GM18498 (cell line): Measurements from ENCODE around the gene LY6G6C.

Experiments
- ATAC-seq: cut with Tn5 transposase; IDR thresholded peaks from one replicate; pipeline ENCODE4 v1.9.1; 2021; ENCODE audit warnings: mild to moderate bottlenecking, moderate library complexity; ENCODE audit not compliant: unreplicated experiment

The LY6G6C gene, protein sequence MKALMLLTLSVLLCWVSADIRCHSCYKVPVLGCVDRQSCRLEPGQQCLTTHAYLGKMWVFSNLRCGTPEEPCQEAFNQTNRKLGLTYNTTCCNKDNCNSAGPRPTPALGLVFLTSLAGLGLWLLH

DNA sequence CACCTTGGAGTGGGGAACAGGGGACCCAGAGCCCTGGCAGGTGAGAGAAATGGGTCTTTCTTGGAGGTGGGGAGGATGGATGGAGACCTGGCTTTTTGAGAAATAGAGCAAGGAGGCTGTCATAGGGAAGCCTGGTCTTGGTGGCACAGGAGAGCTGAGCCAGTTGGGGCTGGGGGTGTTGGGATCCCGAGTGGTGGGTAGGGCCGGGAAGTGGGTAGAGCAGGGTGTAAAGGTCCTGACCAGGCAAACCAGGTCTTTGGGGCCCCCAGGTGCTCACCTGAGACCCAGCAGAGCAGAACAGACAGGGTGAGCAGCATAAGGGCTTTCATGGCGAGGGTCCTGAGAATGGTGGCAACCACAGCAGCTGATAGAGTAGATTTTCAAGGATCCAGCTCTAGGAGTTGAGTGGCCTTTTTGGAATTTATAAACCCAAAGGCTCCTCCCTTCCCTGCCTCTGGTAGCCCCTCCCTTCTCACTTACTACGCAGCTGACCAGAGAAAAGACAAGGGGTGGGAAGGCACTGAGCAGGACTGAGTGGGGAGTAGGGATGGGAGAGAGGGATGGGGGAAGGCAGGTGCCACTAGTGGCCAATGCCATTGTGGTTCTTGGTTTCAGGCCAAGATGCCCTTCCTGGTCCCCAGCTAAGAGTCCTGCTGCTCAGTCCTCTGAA lies at the start of gene LY6G6C:
TSS of gene LY6G6C (minus strand) at position 396 of the 670 bp plus-strand sequence. CDS start at position 329, 67 bp downstream.
- ATAC-seq = no peak

DNA sequence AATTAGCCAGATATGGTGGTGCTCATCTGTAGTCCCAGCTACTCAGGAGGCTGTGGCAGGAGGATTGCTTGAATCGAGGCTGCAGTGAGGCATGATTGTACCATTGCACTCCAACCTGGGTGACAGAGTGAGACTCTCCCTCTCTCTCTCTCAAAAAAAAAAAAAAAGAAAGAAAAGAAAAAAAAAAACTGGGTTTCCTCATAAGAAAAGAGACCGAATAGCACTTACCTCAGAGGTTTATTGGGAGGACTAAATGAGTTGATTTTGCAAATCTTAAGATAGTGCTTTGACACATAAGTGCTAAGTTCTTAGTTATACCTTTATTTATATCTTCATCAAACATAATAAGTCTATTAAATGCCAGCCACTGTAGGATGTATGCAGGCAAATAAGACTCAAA lies 49.3 kb upstream of the LY6G6C start:
- no peak for ATAC-seq

DNA sequence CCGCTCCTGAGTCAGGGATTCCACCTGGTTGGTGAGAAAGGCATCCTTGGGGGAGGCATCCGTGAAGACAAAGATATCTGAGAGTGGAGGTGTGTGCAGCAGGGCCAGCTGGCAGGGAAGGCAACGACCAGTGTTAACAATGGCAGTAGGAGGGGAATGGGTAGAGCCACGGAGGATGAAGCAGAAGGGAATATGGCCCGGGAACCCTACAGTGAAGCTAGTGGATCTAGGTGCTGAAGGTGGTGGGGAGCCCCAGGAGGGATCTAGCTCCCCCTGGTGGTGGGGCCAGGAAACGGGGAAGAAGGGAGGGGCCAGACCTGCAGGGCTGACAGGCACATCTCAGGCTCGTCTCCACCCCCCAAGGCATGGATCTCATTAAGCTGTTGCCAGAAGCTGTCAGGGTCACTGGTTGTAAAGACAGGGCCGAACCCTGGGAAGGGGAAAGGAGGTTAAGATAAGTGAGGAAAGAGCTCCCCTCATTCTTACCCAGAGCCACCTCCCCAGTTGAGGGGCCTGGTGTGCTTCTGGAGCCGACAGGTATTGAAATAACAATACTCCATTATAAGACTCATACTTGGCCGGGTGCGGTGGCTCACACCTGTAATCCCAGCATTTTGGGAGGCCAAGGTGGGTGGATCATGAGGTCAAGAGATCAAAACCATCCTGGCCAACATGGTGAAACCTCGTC lies 48.3 kb upstream of the LY6G6C start:
- no peak for ATAC-seq

DNA sequence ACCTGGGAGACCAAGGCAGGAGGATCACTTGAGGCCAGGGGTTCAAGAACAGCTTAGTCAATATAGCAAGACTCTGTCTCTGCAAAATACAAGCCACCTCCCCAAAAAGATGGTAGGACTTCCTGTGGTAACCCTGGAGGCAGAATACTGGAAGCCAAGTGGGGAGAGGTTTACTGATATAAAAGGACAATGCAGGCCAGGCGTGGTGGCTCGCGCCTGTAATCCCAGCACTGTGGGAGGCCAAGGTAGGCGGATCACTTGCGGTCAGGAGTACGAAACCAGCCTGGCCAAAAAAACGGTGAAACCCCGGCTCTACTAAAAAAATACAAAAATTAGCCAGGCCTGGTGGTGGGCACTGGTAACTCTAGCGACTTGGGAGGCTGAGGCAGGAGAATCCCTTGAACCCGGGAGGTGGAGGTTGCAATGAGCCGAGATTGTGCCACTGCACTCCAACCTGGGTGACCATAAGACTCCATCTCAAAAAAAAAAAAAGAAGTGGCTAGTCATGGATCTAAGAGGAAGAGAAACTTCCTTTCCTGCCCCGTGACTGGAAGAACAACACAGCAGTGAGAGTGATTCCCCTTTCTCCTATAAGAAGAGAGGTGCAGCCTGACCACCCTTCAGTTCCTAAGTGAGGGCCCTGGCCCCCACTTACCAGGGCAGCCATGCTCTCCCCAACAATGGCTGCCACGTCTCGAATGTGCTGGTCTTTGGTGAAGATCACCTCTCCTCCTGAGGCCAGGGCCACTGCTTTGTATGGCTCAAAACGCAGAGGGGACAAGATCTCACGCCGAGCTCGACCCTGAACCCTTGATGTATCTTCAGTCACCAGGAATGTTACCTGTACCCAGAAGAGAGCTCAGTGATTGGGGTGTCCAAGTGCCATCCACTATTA lies 47.1 kb upstream of the LY6G6C start:
- ATAC-seq = no peak

DNA sequence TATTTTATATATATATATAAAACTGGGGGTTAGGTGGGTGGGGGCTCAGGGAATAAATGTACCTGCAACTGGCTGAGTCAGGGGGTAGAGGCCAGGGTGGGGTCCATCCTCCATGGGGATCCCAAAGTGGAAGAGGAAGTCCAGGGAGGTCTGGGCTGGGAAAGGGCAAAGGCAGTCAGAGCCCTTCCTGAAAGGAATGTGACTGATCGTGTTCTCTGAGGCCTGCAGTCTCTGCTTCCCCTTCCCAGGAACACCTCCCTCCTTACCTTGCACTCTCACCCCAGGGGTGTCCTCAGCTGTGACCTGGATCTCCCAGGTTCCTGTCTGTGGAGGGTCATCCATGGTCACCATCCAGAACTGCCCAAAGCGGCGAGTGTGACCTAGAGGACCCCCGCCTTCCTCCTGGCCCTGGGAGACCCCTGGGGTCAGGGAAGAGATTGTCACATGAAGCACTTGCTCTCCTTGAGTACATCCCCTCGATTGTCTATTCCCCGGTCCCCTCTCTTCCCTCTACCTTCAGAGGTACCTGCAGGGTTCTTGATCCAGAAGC lies 45.6 kb upstream of the LY6G6C start:
- ATAC-seq = no peak

DNA sequence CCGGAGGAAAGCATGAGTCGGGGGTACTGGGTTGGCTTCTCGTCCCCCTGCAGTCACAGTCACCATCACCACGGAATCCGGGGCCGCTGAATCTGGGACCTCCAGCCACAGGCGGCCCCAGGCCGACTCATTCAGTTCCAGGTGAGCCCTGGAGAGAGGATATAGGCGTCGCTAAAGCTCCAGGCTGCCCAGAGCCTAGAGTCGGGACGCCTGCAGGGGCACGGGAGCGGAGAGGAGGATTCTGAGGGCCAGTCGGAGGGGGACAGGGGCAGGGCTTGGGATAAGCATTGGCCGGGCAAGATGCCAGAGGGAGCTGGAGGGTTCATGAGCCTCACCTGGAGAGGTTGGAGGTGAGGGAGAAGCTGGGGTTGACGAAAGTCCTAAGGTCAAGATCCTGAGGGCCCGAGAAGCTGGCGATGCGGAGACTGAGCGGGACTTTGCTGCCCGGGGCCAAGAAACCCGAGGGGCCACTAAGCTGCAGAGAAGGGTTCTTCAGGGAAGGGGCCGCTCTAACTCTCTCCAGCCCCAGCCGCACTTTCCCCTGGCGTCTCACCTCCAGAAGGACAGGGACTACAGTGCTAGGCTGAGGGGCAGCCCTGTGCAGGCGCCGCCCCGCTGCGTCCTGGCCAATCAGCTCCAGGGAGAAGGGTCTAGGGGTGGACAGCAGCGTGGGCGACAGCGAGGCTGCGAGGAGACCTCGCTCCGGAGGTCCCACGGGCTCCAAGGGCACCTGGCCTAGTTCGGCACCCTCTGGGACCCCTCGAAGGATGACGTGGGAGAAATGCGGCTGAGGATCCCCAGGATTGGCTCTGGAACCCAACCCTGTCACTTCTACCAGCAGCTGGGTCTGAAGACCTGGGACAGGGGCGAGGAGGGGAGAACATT lies 44.6 kb upstream of the LY6G6C start:
- no peak for ATAC-seq

DNA sequence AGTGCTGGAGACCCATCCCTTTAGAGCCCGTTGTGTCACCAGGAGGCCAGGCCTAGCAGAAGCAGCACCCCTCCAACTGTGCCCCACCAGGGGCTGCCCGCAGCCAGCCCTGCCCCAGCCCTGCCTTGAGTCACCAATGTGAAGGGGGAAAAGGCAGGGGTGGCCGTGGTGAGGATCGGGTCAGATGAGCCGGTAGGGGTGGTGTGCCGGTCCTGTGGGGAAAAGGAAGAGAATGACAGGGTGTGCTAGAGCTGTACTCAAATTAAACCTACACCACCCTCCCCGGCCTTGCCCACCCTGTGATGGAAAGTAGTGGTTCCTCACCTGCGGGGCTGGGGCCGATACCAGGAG lies 44.0 kb upstream of the LY6G6C start:
- no peak for ATAC-seq

DNA sequence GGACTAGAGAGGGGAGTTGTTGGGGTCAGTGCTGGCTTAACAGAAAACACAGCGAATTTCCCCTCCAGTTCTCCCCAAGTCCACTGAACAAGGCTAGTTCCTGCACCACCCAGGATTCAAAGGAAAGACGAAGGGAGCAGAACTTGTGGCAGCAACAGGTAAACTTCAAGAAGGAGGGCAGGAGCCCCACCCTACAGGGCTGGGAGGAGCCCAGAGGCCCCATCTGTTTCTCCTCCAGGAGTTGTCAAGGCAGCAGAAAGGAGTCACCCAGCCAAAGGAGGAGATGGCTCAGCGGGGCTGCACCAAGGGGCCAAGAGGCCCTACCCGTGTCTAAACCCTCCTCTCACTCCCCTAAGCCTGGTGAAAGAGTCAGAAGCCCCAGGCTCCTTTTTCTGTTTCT lies 42.7 kb upstream of the LY6G6C start:
- ATAC-seq = no peak

DNA sequence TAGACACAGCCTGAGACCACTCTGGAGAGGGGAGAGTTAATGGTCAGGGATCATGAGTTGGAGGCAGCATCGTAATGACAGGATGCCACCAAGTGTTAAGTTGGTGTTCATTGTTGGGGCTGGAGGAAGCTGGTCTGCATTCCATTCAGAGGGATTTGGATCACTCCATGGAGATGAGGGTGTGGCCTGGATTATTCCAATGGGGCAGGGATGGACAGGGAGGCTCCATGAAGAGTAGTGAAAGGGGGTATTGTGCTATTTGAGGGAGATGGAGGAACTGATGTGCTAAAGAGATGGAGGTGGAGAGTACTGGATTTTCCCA lies 42.0 kb upstream of the LY6G6C start:
- no peak for ATAC-seq

DNA sequence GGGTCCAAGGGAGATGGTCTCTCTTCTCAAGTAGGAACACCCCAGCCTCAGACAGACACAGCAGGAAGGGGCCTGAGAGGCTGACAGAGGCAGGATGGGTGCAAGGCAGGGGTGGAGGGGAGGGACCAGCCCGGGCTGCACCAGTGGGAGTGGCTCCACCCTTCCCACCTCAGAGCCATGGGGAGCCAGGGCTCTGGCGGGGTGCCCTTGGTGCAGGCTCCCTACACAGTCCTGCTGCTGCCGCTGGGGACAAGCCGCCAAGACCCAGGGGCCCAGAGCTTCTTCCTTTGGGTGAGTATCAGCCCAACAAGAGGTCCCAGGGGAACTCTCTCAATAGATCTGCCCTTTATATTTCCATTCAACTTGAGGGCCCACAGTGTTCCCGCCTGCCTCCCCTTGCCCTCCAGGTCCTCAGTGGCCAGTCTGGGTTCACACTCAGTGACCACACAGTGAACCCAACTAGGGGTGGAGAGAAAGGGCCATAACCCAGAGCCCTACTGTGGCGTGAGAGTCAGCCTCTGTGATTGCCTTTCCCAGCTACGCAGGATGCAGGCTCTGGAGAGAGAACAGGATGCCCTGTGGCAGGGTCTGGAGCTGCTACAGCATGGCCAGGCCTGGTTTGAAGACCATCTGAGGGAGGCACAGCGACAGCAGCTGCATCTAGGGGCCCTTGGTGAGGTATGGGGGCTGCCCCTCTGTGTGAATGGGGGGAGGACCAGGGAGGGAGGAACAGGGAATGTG lies 41.5 kb upstream of the LY6G6C start:
- no peak for ATAC-seq

DNA sequence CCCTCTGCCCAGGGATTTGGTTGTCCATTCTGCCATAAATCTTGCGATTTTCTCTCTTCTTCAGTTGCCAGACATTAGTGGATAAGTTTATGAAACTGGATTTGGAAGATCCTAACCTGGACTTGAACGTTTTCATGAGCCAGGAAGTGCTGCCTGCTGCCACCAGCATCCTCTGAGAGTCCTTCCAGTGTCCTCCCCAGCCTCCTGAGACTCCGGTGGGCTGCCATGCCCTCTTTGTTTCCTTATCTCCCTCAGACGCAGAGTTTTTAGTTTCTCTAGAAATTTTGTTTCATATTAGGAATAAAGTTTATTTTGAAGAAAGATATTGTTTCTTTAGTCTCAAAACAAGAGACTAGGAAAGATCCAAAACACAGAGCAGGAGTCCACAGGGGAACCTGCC lies 40.8 kb upstream of the LY6G6C start, which contains the start of gene SAPCD1:
TSS of gene SAPCD1 (plus strand) at position 301 of the 400 bp plus-strand sequence. CDS start 399 bp downstream, outside the sequence.
- no peak for ATAC-seq

DNA sequence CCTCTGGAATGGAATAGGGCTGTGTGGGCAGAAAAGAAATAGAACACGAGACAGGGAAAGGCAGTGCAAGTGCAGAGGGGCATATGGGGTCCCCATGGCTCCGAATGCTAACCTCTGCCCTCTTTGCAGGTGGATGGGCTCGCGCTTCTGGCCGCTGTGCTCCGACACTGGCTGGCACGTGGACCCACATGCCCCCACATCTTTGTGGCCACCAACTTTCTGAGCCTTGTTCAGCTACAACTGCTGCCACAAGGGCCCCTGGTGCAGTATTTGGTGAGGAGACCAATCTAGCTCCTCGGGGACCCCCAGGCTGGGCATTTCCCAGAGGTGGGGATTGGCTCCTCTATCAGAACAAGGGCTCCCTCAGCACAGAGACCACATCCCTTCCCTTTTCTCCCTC lies 39.8 kb upstream of the LY6G6C start:
- ATAC-seq = no peak

DNA sequence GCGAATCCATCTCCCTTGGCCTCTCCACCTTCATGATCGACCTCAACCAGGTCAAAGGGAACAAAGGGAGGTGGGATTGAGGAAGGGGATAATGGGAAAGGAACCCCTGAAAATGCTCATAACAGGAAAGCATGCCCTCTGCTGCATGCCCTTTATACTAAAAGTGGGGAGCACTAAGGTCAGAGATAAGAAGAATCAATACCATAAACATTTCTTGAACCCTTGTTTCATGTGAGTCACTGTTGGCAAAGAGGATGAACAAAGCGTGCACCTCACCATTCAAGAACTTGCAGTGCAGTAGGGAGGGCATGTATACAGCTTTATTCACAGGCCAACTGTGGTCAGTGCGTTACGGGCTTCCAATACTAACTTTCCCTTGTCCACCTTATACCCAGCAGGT lies 39.2 kb upstream of the LY6G6C start:
- no peak for ATAC-seq

DNA sequence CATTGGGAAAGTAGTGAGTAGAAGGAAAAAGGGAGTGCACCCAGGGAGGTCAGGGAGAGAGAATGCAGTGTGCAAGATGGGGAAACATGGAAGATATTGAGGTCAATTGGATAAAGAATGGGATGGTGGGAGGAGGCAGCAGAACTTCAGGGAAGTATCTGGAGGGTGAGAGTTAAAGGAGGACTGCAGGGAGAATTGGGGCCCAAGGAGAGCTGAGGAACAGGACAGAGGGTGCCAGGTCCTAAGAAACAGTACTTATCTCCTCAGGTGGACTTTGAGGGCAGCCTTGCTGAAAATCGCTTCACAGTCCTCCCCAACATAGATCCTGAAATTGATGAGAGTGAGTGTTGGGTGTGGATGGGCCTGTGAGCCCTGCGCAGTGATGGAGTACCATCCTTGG lies 36.7 kb upstream of the LY6G6C start:
- ATAC-seq = no peak

DNA sequence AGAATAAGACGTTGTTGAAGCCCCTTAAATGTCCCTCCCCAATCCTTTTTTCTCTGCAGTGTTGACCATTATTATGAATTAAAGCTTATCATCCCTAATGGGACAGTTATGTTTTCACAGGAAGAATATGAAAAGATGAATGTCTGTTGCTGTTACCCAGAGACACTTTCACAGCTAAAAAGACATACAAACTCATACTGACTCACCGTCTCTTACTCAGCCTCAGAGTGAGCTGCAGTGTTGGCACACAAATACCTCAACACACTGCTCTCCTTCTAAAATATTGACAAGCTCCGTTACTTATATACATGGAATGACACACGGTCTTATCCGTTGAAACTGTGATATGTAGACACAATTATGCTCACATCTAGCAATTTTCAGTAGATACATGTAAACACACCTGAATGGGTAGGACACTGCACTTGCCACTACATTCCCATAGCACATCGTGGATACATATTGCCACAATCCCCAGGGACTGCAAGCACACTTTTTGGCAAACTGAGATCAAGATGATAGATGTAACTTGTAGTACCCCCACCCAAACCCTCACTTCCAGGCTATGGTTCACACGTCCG lies 31.3 kb upstream of the LY6G6C start:
- no peak for ATAC-seq

DNA sequence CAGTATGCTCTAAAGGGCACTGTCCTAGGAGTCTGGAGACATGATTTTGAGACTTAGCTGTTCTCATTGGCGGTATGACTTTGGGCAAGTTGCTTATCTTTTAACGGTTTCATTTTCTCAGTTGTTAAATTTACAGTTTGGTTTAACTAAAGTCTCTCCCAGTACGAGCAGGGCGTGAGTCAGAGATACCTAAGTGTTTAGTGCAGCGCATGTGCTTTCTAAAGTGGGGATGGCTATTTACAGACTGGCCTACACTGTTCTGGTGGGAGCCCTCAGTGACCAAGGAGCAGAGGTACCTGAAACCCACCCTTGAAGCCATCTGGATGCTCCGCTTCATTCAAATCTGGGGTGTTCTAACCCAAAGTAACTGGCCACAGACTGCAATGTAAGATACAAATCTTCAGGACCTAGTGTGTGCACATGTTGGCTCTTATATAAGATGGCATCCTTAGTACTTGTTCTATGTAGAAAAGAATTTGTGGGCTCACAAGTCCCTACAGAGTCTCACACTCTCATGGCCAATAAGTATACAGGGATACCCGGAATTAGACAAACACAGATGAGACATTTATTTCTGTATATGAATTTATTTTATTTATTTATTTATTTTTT lies 29.0 kb upstream of the LY6G6C start:
- no peak for ATAC-seq

DNA sequence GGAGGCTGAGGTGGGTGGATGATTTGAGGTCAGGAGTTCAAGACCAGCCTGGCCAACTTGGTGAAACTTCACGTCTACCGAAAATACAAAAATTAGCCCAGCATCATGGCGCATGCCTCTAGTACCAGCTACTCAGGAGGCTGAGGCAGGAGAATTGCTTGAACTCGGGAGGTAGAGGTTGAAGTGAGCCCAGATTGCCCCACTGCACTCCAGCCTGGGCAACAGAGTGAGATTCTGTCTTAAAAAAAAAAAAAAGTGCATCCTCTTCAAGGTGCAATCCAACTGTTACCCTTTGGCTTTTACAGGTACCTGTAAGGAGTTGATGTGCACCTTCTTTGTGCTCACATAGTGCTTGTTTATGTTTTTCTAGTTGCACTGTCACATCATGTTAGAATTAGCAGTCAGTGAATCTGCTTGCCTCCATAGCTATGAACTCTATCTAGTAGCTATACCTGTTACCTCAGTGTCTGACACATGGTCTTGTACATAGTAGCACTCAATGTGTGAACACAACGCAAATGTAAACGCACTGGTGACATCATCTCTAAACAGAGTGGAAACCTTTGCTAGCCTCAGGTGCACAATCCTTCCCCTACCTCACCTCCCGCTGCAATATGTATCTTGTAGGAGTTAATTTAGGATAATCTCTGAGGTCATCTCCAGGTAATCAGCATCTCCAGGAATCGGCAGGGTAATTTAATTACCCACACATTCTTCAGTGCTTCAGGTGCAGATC lies 27.9 kb upstream of the LY6G6C start:
- no peak for ATAC-seq

DNA sequence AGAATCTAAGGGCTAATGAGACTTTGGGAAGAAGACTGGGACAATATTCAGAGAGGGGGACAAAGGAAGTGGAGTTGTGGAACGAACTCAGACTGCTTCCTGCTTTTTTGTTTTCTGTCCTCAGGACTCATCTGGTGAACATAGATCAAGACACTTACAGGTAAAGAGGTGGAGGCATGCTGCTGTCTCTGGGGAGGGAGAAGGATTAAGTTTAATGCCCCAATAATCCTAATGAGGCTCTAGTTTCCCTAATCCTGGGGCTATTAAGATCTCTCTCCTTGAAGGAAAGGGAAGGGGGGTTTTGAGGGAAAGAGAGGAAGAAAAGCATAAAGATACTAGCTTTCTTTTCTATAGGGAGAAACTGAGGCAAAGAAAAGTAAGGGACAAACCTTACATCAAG lies 22.9 kb upstream of the LY6G6C start:
- ATAC-seq = no peak
